OCI-LY1 (cell line): ENCODE results near the gene SRMS.

Source experiments
- EZH2 ChIP-seq: fragments of 200-600 bp; sonication (generic), shearing (Covaris generic); IDR thresholded peaks from 2 replicates; pipeline ENCODE4 v1.8.0; 2017; ENCODE audit warnings: borderline replicate concordance, mixed run types, mild to moderate bottlenecking, antibody characterized with exemption, low read length, moderate library complexity, mixed read lengths
- TF ChIP-seq, protein P1 (sequence below): fragments of 200-600 bp; sonication (generic), shearing (Covaris generic); IDR thresholded peaks from 2 replicates; pipeline ENCODE4 v1.5.1; 2017; ENCODE audit warnings: mild to moderate bottlenecking, antibody characterized with exemption, low read length, moderate library complexity, mixed read lengths

- no peak for TF ChIP-seq EZH2
- TF ChIP-seq, protein P1, sequence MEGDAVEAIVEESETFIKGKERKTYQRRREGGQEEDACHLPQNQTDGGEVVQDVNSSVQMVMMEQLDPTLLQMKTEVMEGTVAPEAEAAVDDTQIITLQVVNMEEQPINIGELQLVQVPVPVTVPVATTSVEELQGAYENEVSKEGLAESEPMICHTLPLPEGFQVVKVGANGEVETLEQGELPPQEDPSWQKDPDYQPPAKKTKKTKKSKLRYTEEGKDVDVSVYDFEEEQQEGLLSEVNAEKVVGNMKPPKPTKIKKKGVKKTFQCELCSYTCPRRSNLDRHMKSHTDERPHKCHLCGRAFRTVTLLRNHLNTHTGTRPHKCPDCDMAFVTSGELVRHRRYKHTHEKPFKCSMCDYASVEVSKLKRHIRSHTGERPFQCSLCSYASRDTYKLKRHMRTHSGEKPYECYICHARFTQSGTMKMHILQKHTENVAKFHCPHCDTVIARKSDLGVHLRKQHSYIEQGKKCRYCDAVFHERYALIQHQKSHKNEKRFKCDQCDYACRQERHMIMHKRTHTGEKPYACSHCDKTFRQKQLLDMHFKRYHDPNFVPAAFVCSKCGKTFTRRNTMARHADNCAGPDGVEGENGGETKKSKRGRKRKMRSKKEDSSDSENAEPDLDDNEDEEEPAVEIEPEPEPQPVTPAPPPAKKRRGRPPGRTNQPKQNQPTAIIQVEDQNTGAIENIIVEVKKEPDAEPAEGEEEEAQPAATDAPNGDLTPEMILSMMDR: no peak
Measured at GRCh38 chr20:63553251-63553932, 5.8 kb upstream of the SRMS start.
